Fibroblast of lung (primary cell): ENCODE measurements around the gene BZW1. TPM values are rescaled to one million over a fixed set of nuclear protein-coding genes. Genes with fewer than 3 reads are reported as not detected.

Experiments used
- DNase-seq, 2 donors: peaks; one replicate each; pipeline versions ENCODE4 v3.0.0 to v3.0.0-alpha.2; 2010; ENCODE audit warnings: low read depth in 2 of 2
- H2AFZ ChIP-seq: 2 replicates; pipeline ENCODE4 v1.5.1; 2012; ENCODE audit warnings: low read length, control low read depth, inconsistent platforms
- H3K27ac ChIP-seq: 2 replicates; pipeline ENCODE4 v1.5.1; 2011; ENCODE audit warnings: low read length, control low read depth; ENCODE audit not compliant: insufficient read depth
- H3K27me3 ChIP-seq: 2 replicates; pipeline ENCODE4 v1.5.1; 2011; ENCODE audit warnings: mild to moderate bottlenecking, low read length; ENCODE audit not compliant: control insufficient read depth, insufficient read depth
- H3K36me3 ChIP-seq: 2 replicates; pipeline ENCODE4 v1.5.1; 2011; ENCODE audit warnings: low read length; ENCODE audit not compliant: control insufficient read depth, insufficient read depth
- H3K4me1 ChIP-seq: 2 replicates; pipeline ENCODE4 v1.5.1; 2011; ENCODE audit warnings: low read length; ENCODE audit not compliant: control insufficient read depth, insufficient read depth; ENCODE audit errors: extremely low read depth
- H3K4me2 ChIP-seq: 2 replicates; pipeline ENCODE4 v1.5.1; 2011; ENCODE audit warnings: low read length, control low read depth; ENCODE audit not compliant: insufficient read depth; ENCODE audit errors: extremely low read depth
- H3K4me3 ChIP-seq, 4 experiments: fragments of 200-600 bp in 1 of 4; sonication (generic) in 1 of 4; replicated peaks in 1 of 4; 2 replicates each; pipeline ENCODE4 v1.5.1; 2011 to 2016; ENCODE audit warnings: low read length in 4 of 4, low read depth in 3 of 4, mild to moderate bottlenecking in 3 of 4, control low read depth in 2 of 4, inconsistent platforms in 1 of 4, mixed read lengths in 1 of 4; ENCODE audit not compliant: insufficient read depth in 1 of 4; ENCODE audit errors: control extremely low read depth in 1 of 4
- H3K79me2 ChIP-seq: 2 replicates; pipeline ENCODE4 v1.5.1; 2012; ENCODE audit warnings: mild to moderate bottlenecking, low read length, inconsistent platforms; ENCODE audit not compliant: control insufficient read depth, insufficient read depth
- H3K9ac ChIP-seq: 2 replicates; pipeline ENCODE4 v1.5.1; 2011; ENCODE audit warnings: mild to moderate bottlenecking, low read length, control low read depth; ENCODE audit not compliant: insufficient read depth
- H3K9me3 ChIP-seq: 2 replicates; pipeline ENCODE4 v1.5.1; 2012; ENCODE audit warnings: low read depth, low read length; ENCODE audit not compliant: control insufficient read depth, insufficient read depth
- H4K20me1 ChIP-seq: 2 replicates; pipeline ENCODE4 v1.5.1; 2011; ENCODE audit warnings: low read length; ENCODE audit not compliant: control insufficient read depth, insufficient read depth; ENCODE audit errors: extremely low read depth
- EZH2 ChIP-seq: IDR thresholded peaks from 2 replicates; pipeline ENCODE4 v1.5.1; 2012; ENCODE audit warnings: low read length, control low read depth, mild to moderate bottlenecking; ENCODE audit errors: missing control alignments
- polyA plus RNA-seq, 2 donors: library from polyadenylated mRNA; depleted of rRNA in 1 of 2; stranded (reverse) in 1 of 2; unstranded in 1 of 2; fragments of >200 nt; gene quantifications; 2 replicates each; pipeline ENCODE4 v1.2.1, GENCODE V29; 2011 to 2012; ENCODE audit warnings: missing spikeins in 1 of 2
- total RNA-seq: library from RNA; depleted of rRNA; stranded (reverse); fragments of >200 nt; gene quantifications from 2 replicates; pipeline ENCODE4 v1.2.1, GENCODE V29; 2014
- TF ChIP-seq, protein P1 (sequence below), 2 donors: IDR thresholded peaks in 1 of 2; conservative IDR thresholded peaks in 1 of 2; 1 replicate in 1 of 2; 2 replicates in 1 of 2; pipeline ENCODE4 v1.5.1; 2011 to 2012; ENCODE audit warnings: low read length in 2 of 2, control low read depth in 1 of 2, inconsistent platforms in 1 of 2, low read depth in 1 of 2, mild to moderate bottlenecking in 1 of 2

BZW1 gene
- total and polyA plus RNA-seq, 2 donors (not counting 1 experiment from before 2014, with no cell fraction given): 325 to 425 TPM

DNA sequence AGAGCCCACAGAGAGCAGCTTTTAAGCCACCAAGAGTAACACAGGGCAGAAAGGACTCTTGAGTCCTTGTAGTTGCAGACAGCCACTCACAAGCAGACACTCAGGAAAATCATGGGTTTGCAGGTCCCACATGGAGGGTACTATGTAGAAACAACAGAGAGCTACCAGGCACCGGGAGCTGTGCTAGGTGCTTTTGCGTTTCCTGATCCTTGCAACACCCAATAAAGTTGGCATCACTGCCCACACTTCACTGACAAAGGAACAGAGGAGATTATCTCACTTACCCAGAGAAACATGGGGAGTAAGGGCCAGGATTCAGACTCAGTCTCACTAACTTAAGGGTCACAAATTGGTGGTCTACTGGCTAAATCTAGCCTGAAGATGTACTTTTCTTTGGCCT is 32.5 kb upstream of the BZW1 start:
- Histone ChIP-seq H3K27ac (no peak overlapping the region), H3K36me3 (no peaks in the 10 kb centered on the region), H2AFZ (no peak overlapping the region), H3K9me3 (no peaks in the 10 kb centered on the region), H4K20me1 (no peaks in the 10 kb centered on the region), H3K9ac (no peak overlapping the region), H3K27me3 (no peaks in the 10 kb centered on the region), H3K79me2 (no peaks in the 10 kb centered on the region), H3K4me3 (no peak overlapping the region), H3K4me2 (no peak overlapping the region), H3K4me1 (peaks cover 5% of the 10 kb centered on the region)
- no peak for DNase-seq
- no peak for TF ChIP-seq EZH2
- TF ChIP-seq, protein P1, sequence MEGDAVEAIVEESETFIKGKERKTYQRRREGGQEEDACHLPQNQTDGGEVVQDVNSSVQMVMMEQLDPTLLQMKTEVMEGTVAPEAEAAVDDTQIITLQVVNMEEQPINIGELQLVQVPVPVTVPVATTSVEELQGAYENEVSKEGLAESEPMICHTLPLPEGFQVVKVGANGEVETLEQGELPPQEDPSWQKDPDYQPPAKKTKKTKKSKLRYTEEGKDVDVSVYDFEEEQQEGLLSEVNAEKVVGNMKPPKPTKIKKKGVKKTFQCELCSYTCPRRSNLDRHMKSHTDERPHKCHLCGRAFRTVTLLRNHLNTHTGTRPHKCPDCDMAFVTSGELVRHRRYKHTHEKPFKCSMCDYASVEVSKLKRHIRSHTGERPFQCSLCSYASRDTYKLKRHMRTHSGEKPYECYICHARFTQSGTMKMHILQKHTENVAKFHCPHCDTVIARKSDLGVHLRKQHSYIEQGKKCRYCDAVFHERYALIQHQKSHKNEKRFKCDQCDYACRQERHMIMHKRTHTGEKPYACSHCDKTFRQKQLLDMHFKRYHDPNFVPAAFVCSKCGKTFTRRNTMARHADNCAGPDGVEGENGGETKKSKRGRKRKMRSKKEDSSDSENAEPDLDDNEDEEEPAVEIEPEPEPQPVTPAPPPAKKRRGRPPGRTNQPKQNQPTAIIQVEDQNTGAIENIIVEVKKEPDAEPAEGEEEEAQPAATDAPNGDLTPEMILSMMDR (conservative IDR thresholded peaks at IDR 0.05 in 1 of 2, IDR thresholded peaks at IDR 0.05 in 1 of 2; ENCODE audit: low read depth in 1 of 2, low read length in 2 of 2): no peak

DNA sequence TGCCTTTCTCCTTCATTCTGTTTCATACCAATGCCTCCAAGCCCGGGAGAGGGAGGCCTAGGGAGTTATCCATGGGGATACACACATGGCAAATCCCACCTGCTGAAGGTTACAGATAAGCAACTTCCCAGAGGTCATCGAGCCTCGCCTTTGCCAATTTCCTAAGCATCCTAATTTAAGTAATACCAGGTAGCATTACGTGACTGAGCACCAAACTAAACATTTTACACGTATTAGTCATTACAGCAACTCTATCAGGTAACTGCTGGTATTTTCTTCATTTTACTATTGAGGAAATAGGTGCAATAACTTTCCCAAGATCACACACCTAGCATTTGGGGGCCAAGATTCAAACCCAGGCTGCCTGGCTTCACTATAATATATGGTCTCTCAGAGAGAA is 30.1 kb upstream of the BZW1 start:
- TF ChIP-seq, protein P1 (conservative IDR thresholded peaks at IDR 0.05 in 1 of 2, IDR thresholded peaks at IDR 0.05 in 1 of 2; ENCODE audit: low read depth in 1 of 2, low read length in 2 of 2): no peak
- TF ChIP-seq EZH2: no peak
- no peaks in the 10 kb centered on the region for H4K20me1 ChIP-seq
- H3K9ac ChIP-seq: no peak overlapping the region
- no peaks in the 10 kb centered on the region for H3K9me3 ChIP-seq
- H3K36me3 ChIP-seq: no peaks in the 10 kb centered on the region
- no peaks in the 10 kb centered on the region for H3K79me2 ChIP-seq
- peaks cover 6% of the 10 kb centered on the region for H3K4me1 ChIP-seq
- H3K27me3 ChIP-seq: no peaks in the 10 kb centered on the region
- no peak overlapping the region for H2AFZ ChIP-seq
- H3K4me3 ChIP-seq: no peak overlapping the region
- H3K4me2 ChIP-seq: no peak overlapping the region
- H3K27ac ChIP-seq: no peak overlapping the region
- no peak for DNase-seq

DNA sequence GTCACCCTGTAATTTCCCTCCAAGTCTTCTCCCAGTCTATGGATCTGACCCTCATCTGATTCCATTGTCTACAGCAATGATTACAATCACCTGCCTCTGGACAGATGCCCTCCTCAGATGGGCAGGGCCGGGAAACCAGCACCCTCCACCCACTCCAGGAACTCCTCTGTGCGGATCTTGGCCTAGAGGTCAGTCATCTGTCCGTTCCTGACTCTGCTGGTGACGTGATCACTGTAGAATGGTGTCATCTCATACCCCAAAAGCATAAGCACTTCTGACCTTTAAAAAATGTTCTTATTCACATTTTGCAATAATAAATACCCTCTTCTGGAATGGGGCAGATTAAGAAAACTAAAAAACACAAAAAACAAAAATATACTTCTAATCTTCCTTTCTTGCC is 29.5 kb upstream of the BZW1 start:
- Histone ChIP-seq H3K27ac (no peak overlapping the region), H3K4me2 (no peak overlapping the region), H2AFZ (no peak overlapping the region), H3K27me3 (no peaks in the 10 kb centered on the region), H3K4me1 (peaks cover 7% of the 10 kb centered on the region), H3K9me3 (no peaks in the 10 kb centered on the region), H3K36me3 (no peaks in the 10 kb centered on the region), H3K9ac (no peak overlapping the region), H3K79me2 (no peaks in the 10 kb centered on the region), H4K20me1 (no peaks in the 10 kb centered on the region), H3K4me3 (no peak overlapping the region)
- peak in 1 of 2 donors; percentile 64 for DNase-seq
- no peak for TF ChIP-seq EZH2
- TF ChIP-seq, protein P1 (conservative IDR thresholded peaks at IDR 0.05 in 1 of 2, IDR thresholded peaks at IDR 0.05 in 1 of 2; ENCODE audit: low read depth in 1 of 2, low read length in 2 of 2): no peak
